Right forelimb (tissue), 1 donor: Measurements from ENCODE around the gene LOXL3.
"Not testable (repeated sequence)": the region's sequence is repeated elsewhere in the genome, so short reads cannot be mapped to it uniquely, and the experiment has no call there.

ENCODE experiments used
- DNase-seq: peaks from one replicate; pipeline ENCODE4 v3.0.0-alpha.2; 2018

Gene LOXL3

DNA sequence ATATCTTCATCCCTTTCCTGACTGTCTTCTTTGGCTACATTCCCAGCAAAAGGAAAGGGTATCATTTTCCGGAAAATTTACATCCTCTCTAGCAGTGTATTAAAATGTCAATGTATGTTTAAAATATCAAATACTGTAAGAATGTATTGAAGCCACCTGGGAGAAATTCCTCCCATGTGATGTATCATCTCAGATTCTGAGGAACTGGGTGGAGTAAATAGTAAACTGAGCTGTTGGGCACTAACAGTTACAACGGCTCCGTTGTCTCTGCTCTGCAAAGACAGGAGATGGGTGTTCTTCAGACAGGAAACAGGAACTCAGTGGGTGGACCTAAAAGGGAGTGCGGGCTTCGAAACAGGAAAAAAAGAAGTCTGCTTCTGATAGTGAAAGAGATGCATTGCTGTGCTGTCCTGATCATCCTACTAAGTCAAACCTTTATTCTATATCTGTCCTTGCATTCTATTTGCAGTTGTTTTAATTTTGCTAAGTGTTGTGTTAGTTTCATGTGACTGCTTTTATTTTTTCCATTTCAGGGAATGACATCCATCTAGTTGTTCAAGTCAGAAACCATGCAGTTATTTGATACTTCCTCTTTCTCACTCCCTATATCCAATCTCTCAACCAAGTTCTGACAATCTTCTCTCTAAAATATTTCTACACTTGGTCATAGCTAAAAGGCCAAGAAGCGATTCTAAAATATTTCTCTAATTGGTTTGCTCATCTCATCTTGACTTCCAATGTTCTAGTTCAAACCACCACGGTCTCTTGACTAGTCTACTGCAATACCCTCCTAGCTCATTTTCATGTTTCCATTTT lies 20.2 kb upstream of the LOXL3 start:
- no peak for DNase-seq

DNA sequence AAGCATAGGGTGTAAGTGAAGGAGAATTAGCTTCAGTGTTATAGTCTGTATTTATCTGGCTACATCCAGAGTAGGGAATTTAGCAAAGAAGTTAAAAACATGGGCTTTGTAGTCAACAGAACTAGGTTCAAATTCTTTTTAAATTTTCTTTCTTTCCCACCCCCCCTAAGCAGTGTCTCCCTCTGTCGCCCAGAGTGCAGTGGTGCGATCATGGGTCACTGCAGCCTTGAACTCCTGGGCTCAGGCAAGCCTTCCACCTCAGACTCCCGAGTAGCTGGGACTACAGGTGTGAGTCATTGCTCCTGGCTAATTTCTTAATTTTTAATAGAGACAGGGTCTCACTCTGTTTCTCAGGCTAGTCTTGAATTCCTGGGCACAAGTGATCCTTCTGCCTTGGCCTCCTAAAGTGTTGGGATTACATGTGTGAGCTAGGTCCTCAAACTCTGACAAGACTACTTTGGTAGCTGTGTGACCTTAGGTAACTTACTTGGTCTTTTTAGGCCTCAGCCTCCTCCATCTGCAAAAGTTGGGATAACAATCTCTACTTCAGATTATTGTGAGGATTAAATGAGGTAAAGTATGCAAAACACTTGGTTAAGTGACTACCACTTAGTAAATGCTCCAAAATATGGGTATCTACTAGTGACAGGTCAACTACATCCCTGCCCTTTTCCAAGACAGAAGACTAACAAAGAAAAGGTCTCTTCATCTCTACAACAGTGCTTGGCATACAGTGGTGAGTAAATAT lies 18.6 kb upstream of the LOXL3 start:
- no peak for DNase-seq

DNA sequence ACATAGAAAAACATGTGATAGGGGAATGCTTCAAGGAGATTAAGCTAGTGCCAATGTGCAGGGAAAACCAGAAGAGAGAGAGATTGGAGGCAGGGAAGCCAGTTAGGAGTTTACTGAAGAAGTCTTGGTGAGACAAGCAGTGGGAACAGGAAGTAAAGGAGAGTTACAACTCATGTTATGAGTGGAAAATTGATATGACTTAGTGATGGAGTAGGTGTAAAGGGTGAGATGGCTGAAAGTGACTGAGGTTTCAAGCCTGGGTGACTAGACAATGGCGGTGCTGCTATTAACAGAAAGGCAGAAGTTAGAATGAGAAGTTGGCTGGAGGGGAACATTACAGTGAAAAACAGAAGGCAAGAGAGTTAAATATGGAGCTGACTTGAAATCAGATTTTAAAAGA lies 17.3 kb upstream of the LOXL3 start:
- DNase-seq = no peak

DNA sequence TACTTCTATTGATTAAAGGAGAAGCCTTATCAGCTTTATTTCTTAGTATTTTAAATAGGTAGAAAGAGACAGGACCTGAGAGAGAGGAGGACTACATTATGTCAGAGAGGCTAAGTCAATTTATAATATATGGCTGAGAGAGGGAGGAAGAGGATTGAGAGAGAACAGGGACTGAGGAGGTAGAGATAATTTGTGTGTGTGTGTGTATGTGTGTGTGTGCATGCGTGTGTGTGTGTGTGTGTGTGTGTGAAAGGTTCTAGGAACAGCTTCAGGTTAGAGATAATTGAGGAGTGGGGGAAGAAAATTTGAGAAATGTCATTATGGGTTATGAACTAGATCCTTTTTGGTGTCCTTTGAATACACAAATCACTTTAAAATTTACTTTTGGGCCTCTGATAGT lies 15.9 kb upstream of the LOXL3 start:
- no peak for DNase-seq

DNA sequence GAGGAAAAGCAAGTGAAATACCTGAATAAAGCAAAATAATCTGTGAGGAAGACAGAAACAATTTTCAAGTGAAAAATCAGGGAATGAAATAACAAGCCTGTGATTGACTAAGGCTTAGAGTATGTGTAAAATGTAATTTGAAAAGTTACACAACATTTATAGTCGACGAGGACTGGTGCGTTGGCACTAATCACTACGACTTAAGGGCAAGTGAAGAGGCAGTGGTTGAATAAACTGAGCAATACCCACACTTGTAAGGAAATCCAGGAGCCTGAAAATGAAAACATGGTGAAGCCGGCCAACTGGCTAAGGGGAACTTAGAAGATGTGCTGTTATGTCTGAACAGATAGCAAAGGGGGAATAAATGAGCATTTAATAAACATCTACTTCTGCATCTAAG lies 14.1 kb upstream of the LOXL3 start:
- DNase-seq = no peak

DNA sequence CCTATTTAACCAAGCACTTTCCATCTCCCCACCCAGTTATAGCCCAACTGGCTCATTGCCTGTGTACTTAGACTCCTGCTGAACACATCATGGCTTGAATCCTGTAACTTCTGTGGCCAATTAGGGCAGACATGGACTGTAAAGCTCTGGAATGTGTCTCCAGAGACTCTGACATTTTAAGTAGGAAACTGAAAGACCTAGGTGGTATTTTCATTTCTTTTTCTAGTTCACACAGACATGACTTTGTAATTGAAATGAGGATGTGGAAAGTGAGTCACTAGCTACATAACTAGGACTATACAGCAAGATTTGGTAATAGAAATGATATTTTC lies 13.0 kb upstream of the LOXL3 start:
- DNase-seq = no peak

DNA sequence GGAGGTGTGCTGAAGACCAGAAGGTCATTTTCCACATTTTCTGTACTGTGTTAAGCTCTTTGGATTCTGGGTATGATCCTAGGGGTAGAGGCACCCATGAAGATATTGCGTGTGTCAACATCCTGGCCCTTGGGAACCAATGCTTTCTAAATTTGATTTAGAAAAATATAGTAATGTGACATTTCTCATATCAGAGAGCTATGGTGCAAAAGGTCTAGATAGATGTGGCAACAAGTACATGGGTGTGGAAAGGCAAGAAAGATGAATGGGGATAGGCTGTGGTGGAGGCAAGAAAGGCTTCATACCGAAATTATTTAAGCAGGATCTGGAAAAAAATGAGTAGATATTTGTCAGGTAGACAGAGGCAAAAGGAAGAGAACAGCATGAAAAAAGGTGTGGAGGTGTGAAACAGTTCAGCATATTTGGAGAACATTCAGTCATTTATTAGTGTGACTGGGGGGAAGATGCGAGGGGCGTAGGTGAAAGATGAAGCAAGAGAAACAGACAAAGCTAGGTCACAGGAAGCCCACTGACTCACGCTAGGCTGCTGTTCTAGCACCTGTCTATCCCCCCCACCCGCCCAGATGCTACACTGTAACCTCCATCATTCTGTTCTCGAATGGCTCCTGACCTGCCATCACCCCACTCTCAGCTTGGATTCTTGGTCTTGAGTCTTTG lies 12.5 kb upstream of the LOXL3 start:
- DNase-seq = no peak

DNA sequence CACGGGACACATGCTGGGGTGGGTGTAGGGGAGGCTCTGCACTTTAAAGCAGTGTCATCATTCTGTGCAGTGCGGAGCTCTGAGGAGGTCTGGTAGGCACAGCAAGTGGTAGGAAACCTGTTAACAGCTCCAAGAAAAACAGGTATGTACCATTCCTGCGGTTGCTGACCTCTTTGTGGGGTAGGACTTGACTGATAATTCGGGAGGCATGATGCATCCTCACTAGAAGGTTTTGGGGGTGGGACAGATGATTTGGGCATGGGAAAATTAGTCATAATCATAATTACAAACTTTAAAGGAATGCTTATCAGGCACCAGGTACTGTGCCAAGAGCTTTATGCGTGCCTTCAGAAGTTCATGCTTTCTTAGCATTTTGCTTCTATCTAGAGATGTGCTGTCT lies 10.5 kb upstream of the LOXL3 start:
- DNase-seq = no peak

DNA sequence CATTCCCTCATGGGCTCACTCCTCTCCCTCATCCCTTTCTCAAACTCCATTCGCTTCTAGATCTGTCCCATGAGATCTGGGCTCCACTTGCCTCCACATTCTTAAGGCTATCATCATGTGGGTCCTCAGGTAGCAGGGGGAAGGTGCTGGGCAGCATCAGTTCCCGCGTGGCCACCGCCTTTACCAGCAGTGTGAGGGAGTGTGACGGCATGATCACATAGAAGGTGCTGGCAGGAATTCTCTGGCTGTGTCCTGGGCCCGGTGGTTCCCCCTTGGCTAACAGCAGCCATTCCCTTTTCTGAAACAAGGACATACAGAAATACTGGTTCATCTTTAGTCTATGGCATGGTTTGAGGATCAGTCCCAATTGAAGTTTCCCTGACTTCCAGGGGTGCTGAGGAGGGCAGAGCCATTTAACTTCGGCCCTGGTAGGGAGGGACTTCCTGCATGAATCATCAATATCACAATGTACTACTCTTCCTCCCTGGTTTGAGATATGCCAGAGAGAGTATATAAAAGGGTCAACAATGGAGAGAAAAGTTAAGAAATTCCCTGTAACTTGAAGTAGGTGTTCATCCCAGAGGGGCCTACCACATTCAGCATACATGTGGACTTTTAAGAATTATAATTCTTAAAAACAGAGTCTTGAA lies 8.5 kb upstream of the LOXL3 start:
- no peak for DNase-seq

DNA sequence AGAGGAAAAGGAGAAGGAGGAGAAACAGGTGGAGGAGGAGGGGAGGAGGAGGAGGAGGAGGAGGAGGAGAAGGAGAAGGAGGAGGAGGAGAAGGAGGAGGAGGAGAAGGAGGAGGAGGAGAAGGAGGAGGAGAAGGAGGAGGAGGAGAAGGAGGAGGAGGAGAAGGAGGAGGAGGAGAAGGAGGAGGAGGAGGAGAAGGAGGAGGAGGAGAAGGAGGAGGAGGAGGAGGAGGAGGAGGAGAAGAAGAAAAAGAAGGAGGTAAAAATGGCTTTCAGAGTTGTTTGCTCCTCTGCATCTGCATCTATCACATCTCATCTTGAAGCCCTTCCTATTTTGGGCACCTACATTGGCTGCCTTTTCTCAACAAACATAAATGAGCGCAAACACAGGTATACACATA lies 7.3 kb upstream of the LOXL3 start:
- not testable (repeated sequence) for DNase-seq

DNA sequence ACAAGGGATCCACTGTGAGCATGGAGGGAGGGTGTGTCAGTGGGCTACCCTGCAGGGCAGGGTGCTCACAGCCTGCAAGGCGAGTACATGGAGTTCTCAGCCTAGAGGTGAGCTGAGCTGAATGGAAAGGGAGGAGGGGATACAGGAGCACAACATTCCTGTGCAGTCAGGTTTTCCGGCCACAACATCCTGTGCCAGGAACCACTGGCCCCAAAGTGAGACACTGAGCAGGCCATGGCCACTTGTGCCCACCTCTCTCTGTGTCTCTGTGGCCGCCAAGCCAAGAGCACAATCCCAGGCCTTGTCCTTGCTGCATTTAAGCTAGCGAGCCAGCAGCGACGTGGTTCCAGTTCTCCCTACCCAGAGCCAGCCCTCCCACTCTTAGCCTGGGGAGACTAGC lies 6.8 kb upstream of the LOXL3 start:
- DNase-seq = no peak

DNA sequence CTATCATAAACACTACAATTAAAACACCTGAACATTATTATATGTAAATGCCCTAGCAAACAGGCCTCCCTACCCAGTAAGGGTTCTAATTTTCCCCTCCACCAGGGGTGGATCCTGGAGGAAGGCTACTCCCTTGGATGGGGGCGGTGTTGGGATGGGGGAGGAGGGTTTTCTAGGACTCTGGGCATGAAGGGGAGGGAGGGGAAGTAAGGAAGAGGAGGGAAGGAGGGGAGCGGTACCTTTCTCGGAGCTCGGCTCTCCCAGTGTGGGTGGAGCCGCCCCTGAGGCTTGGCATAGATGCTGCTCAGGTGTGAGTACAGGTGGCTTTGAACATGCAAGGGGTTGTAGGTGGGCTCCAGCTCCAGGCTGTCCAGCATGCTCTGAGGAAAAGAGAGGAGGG lies 6.2 kb upstream of the LOXL3 start:
- no peak for DNase-seq

DNA sequence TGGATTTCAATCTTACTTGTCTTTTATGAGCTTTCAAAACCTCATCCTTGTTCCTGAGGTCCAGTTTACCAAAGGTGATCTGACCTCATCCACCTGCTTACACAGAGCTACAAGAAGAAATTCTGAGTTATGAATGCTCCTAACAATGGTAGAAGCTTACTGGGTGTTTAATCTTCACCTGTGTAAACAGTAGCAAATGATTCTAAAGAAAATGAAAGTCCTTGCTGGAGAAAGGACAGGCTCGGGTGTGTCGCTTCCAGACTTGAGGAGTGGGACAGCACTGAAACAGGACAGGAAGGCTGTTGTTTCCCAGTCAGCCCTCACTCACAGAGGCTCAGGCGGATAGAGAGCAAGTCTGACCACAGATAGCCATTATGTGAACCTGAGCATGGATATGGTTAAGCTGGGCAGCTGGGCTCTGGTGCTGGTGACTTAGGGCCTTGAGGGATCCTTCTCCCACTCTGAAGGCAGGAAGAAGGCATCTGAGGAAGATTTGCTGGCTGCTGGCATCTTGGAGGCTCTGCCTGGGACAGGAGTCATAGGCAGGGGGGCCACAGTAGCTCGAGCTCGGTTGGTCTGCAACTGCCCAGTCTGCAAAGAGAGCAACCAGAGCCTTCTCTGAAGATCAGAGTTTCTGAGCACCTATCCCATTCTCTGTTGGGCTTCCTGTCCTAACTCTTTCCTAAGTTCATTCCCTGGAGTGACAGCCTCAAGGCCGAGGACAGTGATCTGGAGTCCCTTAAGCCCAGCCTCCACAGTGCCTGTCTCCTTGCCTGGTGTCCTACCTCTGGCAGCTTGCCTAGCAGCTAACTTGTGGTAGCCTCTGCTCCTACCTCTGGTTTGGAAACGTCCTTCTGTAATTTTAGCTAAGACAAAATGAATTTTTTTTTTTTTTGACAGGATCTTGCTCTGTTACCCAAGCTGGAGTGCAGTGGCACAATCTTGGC lies 4.8 kb upstream of the LOXL3 start:
- no peak for DNase-seq

DNA sequence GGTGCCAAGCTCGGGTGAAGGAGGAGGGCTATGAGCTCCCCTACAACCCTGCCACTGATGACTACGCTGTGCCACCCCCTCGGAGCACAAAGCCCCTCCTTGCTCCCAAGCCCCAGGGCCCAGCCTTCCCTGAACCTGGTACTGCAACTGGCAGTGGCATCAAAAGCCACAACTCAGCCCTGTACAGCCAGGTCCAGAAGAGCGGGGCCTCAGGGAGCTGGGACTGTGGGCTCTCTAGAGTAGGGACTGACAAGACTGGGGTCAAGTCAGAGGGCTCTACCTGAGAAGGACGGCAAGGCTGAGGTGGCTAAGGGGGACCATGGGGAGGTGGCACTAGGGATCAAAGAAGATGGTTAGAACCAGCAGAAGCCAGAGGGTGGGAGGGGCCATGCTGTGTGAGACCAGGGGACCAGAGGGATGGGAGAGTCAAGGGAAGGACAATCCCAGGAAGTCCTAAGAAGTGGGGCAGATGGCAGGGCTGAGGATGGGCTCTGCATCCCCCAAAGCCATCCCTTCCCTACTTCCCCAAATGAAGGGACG lies 3.2 kb upstream of the LOXL3 start:
- no peak for DNase-seq

DNA sequence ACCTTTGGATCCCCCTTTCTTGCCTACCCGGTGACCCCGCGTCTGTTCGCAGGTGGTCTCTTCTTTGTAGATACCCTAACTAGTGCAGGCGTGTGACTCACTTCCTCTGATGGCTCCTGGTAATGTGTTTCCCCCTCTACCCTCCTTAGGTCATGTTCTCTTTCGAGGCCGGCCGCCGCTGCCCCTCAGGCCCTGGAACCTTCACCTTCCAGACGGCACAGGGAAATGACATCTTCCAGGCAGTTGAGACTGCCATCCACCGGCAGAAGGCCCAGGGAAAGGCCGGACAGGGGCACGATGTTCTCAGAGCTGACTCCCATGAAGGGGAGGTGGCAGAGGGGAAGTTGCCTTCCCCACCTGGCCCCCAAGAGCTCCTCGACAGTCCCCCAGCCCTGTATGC lies 2.4 kb upstream of the LOXL3 start:
- DNase-seq = no peak

DNA sequence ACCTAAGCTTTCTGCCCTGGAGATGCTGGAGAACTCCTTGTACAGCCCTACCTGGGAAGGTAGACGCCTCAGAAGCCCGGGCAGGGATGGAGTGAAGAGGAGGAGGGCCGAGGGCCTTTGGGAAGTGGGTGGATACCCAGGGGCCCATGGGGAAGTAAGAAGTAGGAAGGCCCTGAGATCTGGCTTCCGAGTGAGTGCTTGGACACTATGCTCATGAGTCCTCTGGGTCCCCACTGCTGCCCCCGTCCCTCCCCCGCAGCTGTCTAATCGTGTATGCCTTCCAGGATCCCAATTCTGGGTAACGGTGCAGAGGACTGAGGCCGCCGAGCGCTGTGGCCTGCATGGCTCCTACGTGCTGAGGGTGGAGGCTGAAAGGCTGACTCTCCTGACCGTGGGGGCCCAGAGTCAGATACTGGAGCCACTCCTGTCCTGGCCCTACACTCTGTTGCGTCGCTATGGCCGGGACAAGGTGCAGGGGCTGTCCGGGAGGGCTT lies 1.9 kb upstream of the LOXL3 start:
- DNase-seq = no peak

DNA sequence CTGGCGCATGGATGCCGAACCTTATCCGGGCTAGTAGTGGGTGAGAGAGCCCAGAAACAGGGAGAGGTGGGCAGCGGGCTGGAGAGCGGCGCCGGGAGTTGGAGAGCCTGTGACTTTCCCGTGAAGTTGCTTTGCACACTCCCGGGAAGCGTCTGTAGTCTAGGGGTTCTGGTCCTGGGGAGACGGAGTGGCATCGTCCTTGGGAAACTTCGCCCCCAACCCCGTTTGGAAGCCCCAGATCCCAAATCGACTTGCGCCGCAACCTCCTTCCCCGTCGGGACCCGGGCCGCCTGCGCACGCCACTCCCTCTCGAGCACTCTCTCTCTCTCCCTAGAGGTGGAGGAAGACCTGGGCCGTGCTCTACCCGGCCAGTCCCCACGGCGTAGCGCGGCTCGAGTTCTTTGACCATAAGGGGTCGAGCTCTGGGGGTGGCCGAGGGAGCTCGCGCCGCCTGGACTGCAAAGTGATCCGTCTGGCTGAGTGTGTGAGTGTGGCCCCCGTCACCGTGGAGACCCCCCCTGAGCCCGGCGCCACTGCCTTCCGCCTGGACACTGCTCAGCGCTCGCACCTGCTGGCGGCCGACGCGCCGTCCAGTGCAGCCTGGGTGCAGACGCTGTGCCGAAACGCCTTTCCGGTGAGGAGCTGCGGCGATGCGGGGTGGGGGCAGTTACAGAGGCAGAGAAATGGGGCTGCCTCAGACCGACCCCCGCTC lies 1.2 kb upstream of the LOXL3 start:
- peak; percentile 65 for DNase-seq

DNA sequence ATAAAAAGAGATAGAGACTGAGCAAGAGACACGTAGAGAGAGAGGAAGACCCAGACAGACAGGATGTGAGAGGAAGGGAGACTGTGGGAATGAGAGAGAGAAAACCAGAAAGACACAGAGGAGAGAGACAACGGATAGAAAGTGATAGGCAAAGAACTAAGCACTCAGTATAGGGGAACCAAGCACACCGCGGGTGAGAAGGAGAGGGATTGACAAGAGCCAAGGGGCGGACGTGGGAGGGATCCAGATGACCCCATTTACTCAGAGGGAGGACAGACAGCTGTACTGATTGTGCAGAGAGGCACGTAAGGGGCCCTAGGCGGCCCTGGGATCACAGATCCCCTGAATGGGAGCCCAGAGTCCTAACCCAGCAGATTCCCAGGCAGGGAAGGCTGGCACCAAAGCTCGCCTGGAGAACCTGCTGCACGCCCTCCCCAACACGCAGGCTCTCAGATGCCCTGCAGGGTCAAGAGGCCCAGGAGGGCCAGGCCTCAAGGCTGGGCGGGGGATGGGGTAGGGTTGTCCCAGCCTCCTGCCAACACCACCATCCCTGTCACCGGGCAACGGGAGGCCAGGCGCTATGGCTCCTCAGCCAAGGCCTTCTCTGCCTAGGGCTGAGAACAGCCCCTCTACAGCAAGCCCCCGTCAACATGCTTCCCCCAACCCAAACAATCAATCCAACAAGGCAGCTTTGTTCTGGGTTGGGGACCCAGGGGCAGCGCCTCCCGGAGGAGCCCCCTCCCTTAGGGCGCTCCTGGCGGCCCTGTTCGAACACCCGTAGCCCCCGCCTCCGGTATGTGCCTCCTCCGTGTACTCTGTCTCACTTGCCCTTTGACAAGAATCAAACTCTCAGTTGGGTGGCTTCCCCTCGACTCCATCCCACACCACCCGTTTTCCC lies 579 bp downstream of the LOXL3 start:
- peak; percentile 61 for DNase-seq

DNA sequence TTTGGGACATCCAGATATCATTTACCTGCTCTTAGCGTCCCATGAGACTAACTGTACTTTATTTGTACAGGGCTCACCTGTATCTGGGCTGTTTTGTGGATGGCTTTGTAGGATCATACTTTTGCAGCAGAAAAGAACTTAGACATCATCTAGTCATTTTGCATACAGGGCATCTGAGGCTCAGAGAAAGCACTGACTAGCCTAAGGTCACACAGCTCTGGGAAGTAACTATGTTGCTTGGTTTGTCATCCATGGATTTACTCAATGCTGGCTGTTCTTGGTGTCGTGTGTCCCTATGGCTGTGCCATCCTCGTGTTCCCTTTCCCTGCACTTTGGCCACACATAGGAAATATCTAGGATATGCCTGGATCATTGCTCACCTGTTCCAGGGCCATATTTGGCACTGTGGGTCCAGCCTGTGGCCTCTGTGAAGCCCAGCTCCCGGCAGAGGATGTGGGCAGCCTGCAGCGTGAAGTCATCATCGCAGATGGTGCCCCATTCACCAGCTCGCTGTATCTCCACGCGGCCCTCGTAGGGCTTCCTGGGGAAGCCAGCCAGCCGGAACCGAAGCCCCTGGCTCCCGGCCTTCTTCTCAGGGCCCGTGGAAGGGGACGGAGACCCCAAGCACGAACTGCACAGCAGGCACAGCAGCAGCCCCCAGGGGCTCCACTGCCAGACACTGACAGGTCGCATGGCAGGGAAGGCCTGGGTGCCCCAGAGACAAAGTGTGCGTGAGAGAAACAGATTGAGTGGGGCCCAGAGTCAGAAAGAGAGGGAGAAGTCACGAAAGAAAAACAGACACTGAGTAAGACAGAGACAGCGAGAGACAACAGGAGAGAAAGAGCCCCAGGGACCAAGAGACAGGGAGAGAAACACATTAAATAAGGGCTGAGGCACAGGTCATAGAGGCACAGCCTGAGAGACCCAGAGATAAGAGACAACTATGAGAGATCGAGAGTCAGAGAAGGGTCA lies 1.5 kb downstream of the LOXL3 start:
- no peak for DNase-seq
